Testis (tissue), 2 donors: ENCODE data around the gene POLN.

ENCODE experiments used
- CTCF ChIP-seq, 3 experiments: fragments of 450-650 bp in 2 of 3; fragments of 200-600 bp in 1 of 3; sonication (generic) in 1 of 3; IDR thresholded peaks; one replicate each; pipeline ENCODE4 v1.5.1; 2016 to 2019; ENCODE audit warnings: antibody characterized with exemption in 3 of 3, mild to moderate bottlenecking in 2 of 3, moderate library complexity in 1 of 3
- POLR2A ChIP-seq: fragments of 450-650 bp; IDR thresholded peaks from one replicate; pipeline ENCODE4 v1.6.1; 2017; ENCODE audit warnings: antibody characterized with exemption, mild to moderate bottlenecking, moderate library complexity

DNA sequence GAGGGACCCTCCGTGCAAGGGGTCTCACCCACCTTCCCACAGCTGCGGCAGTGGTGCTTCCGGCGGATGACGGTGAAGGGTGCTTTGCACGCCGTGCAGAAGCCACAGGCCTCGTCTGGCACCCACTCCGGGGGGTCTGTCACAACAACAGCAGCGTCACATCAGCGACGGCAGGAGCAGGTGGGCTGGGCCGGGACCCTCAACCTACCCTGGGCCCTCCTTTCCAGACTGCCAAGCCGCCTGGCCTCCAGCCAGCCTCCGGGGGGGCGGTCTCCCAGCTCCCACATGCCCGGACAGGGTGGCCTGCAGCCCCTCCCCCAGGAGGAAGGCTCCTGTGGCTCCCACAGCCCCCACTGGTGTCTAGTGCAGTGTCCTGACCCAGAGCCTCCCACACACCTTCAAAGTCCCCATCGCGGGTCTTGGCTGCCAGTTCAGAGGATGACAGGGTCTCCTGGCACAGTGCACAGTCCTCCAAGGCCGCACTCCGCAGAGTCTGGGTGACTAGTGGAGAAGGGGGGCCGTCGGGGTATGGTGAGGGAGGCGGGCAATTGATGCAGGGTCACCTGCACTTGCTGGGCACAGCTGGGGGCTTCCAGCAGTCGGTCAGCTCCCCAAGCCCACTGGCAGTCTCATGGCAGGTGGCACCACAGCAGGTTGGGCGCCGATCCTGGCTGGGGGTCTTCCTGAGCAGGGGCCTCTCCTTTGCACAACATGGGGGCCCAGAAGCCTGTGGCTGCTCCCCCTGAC is 29.5 kb upstream of the POLN start:
- TF ChIP-seq CTCF (IDR thresholded peaks at IDR 0.05) (no peak), POLR2A (no peak)
